Fibroblast of lung (primary cell): ENCODE results near the gene RNF146. TPM values are rescaled to one million over a fixed set of nuclear protein-coding genes. Genes with fewer than 3 reads are reported as not detected.

Experiments
- DNase-seq, 2 donors: peaks; one replicate each; pipeline versions ENCODE4 v3.0.0 to v3.0.0-alpha.2; 2010; ENCODE audit warnings: low read depth in 2 of 2
- H2AFZ ChIP-seq: 2 replicates; pipeline ENCODE4 v1.5.1; 2012; ENCODE audit warnings: low read length, control low read depth, inconsistent platforms
- H3K27ac ChIP-seq: 2 replicates; pipeline ENCODE4 v1.5.1; 2011; ENCODE audit warnings: low read length, control low read depth; ENCODE audit not compliant: insufficient read depth
- H3K27me3 ChIP-seq: 2 replicates; pipeline ENCODE4 v1.5.1; 2011; ENCODE audit warnings: mild to moderate bottlenecking, low read length; ENCODE audit not compliant: control insufficient read depth, insufficient read depth
- H3K36me3 ChIP-seq: 2 replicates; pipeline ENCODE4 v1.5.1; 2011; ENCODE audit warnings: low read length; ENCODE audit not compliant: control insufficient read depth, insufficient read depth
- H3K4me1 ChIP-seq: 2 replicates; pipeline ENCODE4 v1.5.1; 2011; ENCODE audit warnings: low read length; ENCODE audit not compliant: control insufficient read depth, insufficient read depth; ENCODE audit errors: extremely low read depth
- H3K4me2 ChIP-seq: 2 replicates; pipeline ENCODE4 v1.5.1; 2011; ENCODE audit warnings: low read length, control low read depth; ENCODE audit not compliant: insufficient read depth; ENCODE audit errors: extremely low read depth
- H3K4me3 ChIP-seq, 4 experiments: fragments of 200-600 bp in 1 of 4; sonication (generic) in 1 of 4; replicated peaks in 1 of 4; 2 replicates each; pipeline ENCODE4 v1.5.1; 2011 to 2016; ENCODE audit warnings: low read length in 4 of 4, low read depth in 3 of 4, mild to moderate bottlenecking in 3 of 4, control low read depth in 2 of 4, inconsistent platforms in 1 of 4, mixed read lengths in 1 of 4; ENCODE audit not compliant: insufficient read depth in 1 of 4; ENCODE audit errors: control extremely low read depth in 1 of 4
- H3K79me2 ChIP-seq: 2 replicates; pipeline ENCODE4 v1.5.1; 2012; ENCODE audit warnings: mild to moderate bottlenecking, low read length, inconsistent platforms; ENCODE audit not compliant: control insufficient read depth, insufficient read depth
- H3K9ac ChIP-seq: 2 replicates; pipeline ENCODE4 v1.5.1; 2011; ENCODE audit warnings: mild to moderate bottlenecking, low read length, control low read depth; ENCODE audit not compliant: insufficient read depth
- H3K9me3 ChIP-seq: 2 replicates; pipeline ENCODE4 v1.5.1; 2012; ENCODE audit warnings: low read depth, low read length; ENCODE audit not compliant: control insufficient read depth, insufficient read depth
- H4K20me1 ChIP-seq: 2 replicates; pipeline ENCODE4 v1.5.1; 2011; ENCODE audit warnings: low read length; ENCODE audit not compliant: control insufficient read depth, insufficient read depth; ENCODE audit errors: extremely low read depth
- EZH2 ChIP-seq: IDR thresholded peaks from 2 replicates; pipeline ENCODE4 v1.5.1; 2012; ENCODE audit warnings: low read length, control low read depth, mild to moderate bottlenecking; ENCODE audit errors: missing control alignments
- polyA plus RNA-seq, 2 donors: library from polyadenylated mRNA; depleted of rRNA in 1 of 2; stranded (reverse) in 1 of 2; unstranded in 1 of 2; fragments of >200 nt; gene quantifications; 2 replicates each; pipeline ENCODE4 v1.2.1, GENCODE V29; 2011 to 2012; ENCODE audit warnings: missing spikeins in 1 of 2
- total RNA-seq: library from RNA; depleted of rRNA; stranded (reverse); fragments of >200 nt; gene quantifications from 2 replicates; pipeline ENCODE4 v1.2.1, GENCODE V29; 2014
- TF ChIP-seq, protein P1 (sequence below), 2 donors: IDR thresholded peaks in 1 of 2; conservative IDR thresholded peaks in 1 of 2; 1 replicate in 1 of 2; 2 replicates in 1 of 2; pipeline ENCODE4 v1.5.1; 2011 to 2012; ENCODE audit warnings: low read length in 2 of 2, control low read depth in 1 of 2, inconsistent platforms in 1 of 2, low read depth in 1 of 2, mild to moderate bottlenecking in 1 of 2

RNF146 gene
- total and polyA plus RNA-seq, 2 donors (not counting 1 experiment from before 2014, with no cell fraction given) = 50.9 to 59.9 TPM

DNA sequence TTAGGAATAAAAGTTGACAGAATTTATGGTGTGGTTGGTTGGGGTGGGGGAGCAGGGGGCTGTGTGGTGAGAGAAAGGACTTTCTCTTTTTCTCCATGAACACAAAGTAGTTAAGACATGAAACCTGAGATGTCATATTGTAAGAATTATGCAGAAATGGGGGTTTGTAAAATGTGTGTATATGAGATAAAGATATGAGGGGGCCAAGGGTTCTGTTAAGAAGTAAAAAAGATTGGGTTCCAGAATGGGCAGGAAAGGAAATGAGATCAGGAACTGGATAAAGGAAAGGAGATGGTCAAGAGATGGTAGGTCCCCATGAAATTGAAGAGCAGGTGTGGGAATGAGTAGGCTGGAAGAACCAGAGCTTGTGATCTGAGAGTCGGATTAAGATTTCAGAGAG, 9.7 kb downstream of the RNF146 start:
- H3K27ac ChIP-seq = no peak overlapping the region
- peaks cover 62% of the 10 kb centered on the region for H3K79me2 ChIP-seq
- H3K36me3 ChIP-seq = no peaks in the 10 kb centered on the region
- H3K27me3 ChIP-seq = no peaks in the 10 kb centered on the region
- no peak overlapping the region for H3K4me2 ChIP-seq
- no peak overlapping the region for H2AFZ ChIP-seq
- no peak for DNase-seq
- H3K4me1 ChIP-seq = no peaks in the 10 kb centered on the region
- no peak overlapping the region for H3K9ac ChIP-seq
- H3K9me3 ChIP-seq = no peaks in the 10 kb centered on the region
- TF ChIP-seq, protein P1, sequence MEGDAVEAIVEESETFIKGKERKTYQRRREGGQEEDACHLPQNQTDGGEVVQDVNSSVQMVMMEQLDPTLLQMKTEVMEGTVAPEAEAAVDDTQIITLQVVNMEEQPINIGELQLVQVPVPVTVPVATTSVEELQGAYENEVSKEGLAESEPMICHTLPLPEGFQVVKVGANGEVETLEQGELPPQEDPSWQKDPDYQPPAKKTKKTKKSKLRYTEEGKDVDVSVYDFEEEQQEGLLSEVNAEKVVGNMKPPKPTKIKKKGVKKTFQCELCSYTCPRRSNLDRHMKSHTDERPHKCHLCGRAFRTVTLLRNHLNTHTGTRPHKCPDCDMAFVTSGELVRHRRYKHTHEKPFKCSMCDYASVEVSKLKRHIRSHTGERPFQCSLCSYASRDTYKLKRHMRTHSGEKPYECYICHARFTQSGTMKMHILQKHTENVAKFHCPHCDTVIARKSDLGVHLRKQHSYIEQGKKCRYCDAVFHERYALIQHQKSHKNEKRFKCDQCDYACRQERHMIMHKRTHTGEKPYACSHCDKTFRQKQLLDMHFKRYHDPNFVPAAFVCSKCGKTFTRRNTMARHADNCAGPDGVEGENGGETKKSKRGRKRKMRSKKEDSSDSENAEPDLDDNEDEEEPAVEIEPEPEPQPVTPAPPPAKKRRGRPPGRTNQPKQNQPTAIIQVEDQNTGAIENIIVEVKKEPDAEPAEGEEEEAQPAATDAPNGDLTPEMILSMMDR (conservative IDR thresholded peaks at IDR 0.05 in 1 of 2, IDR thresholded peaks at IDR 0.05 in 1 of 2; ENCODE audit: low read depth in 1 of 2, low read length in 2 of 2) = no peak
- TF ChIP-seq EZH2 = no peak
- no peak overlapping the region for H3K4me3 ChIP-seq
- peaks cover 2% of the 10 kb centered on the region for H4K20me1 ChIP-seq

DNA sequence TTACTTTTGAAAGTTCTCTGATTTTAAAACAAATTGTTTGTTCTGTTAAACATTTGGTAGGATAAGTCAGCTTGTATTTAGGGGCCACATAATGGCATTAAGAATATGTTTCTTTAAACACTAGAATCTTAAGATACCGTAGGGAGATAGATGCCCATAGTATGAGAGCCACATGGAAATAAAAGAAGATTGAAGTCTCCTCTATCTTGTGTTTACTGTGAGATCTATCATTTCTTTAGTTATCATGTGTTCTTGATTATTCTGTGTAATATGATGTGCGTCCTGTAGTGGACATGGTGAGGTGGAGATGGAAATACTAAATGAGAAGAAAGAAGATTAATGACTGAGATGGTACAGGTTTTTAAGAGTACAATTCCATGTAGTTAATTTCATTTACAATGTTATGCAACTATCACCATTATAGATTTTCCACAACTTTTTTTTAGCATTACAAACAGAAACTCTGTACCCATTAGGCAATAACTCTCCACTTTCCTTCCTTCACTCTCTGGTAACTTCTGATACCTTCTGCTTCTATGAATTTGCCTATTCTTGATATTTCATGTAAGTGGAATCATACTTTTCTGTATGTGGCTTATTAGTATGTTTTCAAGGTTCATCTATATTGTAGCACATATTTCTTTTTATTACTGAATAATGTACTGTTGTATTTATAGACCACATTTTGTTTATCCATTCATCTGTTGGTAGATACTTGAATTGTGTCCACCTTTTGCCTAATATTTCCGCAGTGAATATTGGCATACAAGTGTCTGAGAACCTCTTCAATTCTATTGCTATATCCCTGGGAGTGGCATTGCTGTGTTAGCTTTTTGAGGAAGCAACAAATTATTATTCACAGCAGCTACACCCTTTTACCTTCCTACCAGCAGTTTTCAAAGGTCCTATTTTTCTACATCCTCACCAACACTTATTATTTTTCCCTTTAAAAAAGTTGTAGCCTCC, 11.5 kb downstream of the RNF146 start:
- Histone ChIP-seq H3K4me2 (no peak overlapping the region), H3K27ac (no peak overlapping the region), H3K4me1 (no peaks in the 10 kb centered on the region), H3K79me2 (peaks cover 45% of the 10 kb centered on the region), H3K4me3 (no peak overlapping the region), H4K20me1 (no peaks in the 10 kb centered on the region), H3K36me3 (peaks cover 2% of the 10 kb centered on the region), H2AFZ (no peak overlapping the region), H3K27me3 (no peaks in the 10 kb centered on the region), H3K9me3 (no peaks in the 10 kb centered on the region), H3K9ac (no peak overlapping the region)
- TF ChIP-seq, protein P1 (conservative IDR thresholded peaks at IDR 0.05 in 1 of 2, IDR thresholded peaks at IDR 0.05 in 1 of 2; ENCODE audit: low read depth in 1 of 2, low read length in 2 of 2) = no peak
- TF ChIP-seq EZH2 = no peak
- DNase-seq = no peak

DNA sequence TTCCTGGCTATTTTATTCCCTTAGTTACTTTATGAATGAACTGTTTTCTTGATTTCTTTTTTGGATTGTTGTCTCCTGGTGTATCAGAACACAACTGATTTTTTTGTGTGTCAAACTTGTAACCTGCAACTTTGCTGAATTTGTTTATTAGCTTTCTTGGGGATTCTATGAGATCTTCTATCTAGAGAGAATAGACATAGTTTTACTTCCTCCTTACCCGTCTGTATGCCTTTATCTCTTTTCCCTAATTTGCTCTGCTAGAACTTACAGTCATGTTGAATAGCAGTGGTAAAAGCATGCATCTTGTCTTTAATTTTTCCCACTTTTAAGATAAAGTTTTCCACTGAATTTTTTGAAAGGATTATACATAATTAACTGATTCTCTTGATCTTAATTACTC, 13.2 kb downstream of the RNF146 start:
- DNase-seq = no peak
- Histone ChIP-seq H3K4me1 (no peaks in the 10 kb centered on the region), H3K27me3 (no peaks in the 10 kb centered on the region), H3K4me2 (no peak overlapping the region), H3K9me3 (no peaks in the 10 kb centered on the region), H3K36me3 (peaks cover 2% of the 10 kb centered on the region), H3K9ac (no peak overlapping the region), H3K27ac (no peak overlapping the region), H3K4me3 (no peak overlapping the region), H4K20me1 (no peaks in the 10 kb centered on the region), H3K79me2 (peaks cover 34% of the 10 kb centered on the region), H2AFZ (no peak overlapping the region)
- TF ChIP-seq, protein P1 (conservative IDR thresholded peaks at IDR 0.05 in 1 of 2, IDR thresholded peaks at IDR 0.05 in 1 of 2; ENCODE audit: low read depth in 1 of 2, low read length in 2 of 2) = no peak
- TF ChIP-seq EZH2 = no peak
